CD14-positive monocyte (primary cell): ENCODE results near the gene MOB3A. TPM values are rescaled to one million over a fixed set of nuclear protein-coding genes. Genes with fewer than 3 reads are reported as not detected.

ENCODE experiments used
- DNase-seq, 3 donors: peaks; one replicate each; pipeline ENCODE4 v3.0.0-alpha.2; 2011 to 2022
- H2AFZ ChIP-seq: 2 replicates; pipeline ENCODE4 v1.6.0; 2012; ENCODE audit warnings: mild to moderate bottlenecking, low read depth, low read length, inconsistent platforms; ENCODE audit not compliant: insufficient read depth, poor library complexity, severe bottlenecking
- H3K27ac ChIP-seq, 2 donors: 1 replicate in 1 of 2; 2 replicates in 1 of 2; pipeline ENCODE4 v1.5.1; 2012 to 2013; ENCODE audit warnings: low read length in 2 of 2, control low read depth in 1 of 2, inconsistent platforms in 1 of 2, low read depth in 1 of 2, mild to moderate bottlenecking in 1 of 2
- H3K27me3 ChIP-seq, 2 donors: one replicate each; pipeline versions ENCODE4 v1.6.0 to v1.6.1; 2011 to 2013; ENCODE audit warnings: low read length in 2 of 2; ENCODE audit not compliant: control insufficient read depth in 2 of 2, insufficient read depth in 2 of 2
- H3K36me3 ChIP-seq, 2 donors: replicated peaks in 1 of 2; 1 replicate in 1 of 2; 2 replicates in 1 of 2; pipeline versions ENCODE4 v1.5.1 to v1.6.1; 2012 to 2013; ENCODE audit warnings: low read length in 2 of 2, control low read depth in 1 of 2, inconsistent platforms in 1 of 2, mild to moderate bottlenecking in 1 of 2; ENCODE audit not compliant: insufficient read depth in 2 of 2, control insufficient read depth in 1 of 2
- H3K4me1 ChIP-seq, 2 donors: 1 replicate in 1 of 2; 2 replicates in 1 of 2; pipeline versions ENCODE4 v1.5.1 to v1.6.1; 2012 to 2013; ENCODE audit warnings: low read length in 2 of 2, control low read depth in 1 of 2, inconsistent platforms in 1 of 2, mild to moderate bottlenecking in 1 of 2, moderate library complexity in 1 of 2; ENCODE audit not compliant: insufficient read depth in 2 of 2, control insufficient read depth in 1 of 2
- H3K4me2 ChIP-seq: replicated peaks from 2 replicates; pipeline ENCODE3; 2012; ENCODE audit warnings: low read length, moderate library complexity, mild to moderate bottlenecking; ENCODE audit not compliant: poor library complexity, severe bottlenecking; ENCODE audit errors: extremely low read depth
- H3K4me3 ChIP-seq, 3 experiments: fragments of 200-600 bp in 1 of 3; sonication (generic) in 1 of 3; replicated peaks in 1 of 3; 1 replicate in 2 of 3; 2 replicates in 1 of 3; pipeline ENCODE4 v1.5.1; 2011 to 2013; ENCODE audit warnings: low read length in 3 of 3, mild to moderate bottlenecking in 3 of 3, control low read depth in 2 of 3, low read depth in 2 of 3, inconsistent platforms in 1 of 3, moderate library complexity in 1 of 3
- H3K79me2 ChIP-seq: 2 replicates; pipeline ENCODE4 v1.6.0; 2012; ENCODE audit warnings: mild to moderate bottlenecking, control low read depth, inconsistent platforms, low read length, moderate library complexity; ENCODE audit not compliant: insufficient read depth
- H3K9ac ChIP-seq: 2 replicates; pipeline ENCODE4 v1.6.0; 2017; ENCODE audit warnings: low read length, mild to moderate bottlenecking; ENCODE audit not compliant: insufficient read depth, poor library complexity, severe bottlenecking
- H3K9me3 ChIP-seq, 2 donors: replicated peaks in 1 of 2; 1 replicate in 1 of 2; 2 replicates in 1 of 2; pipeline versions ENCODE4 v1.5.1 to v1.6.1; 2012 to 2013; ENCODE audit warnings: low read length in 2 of 2, control low read depth in 1 of 2; ENCODE audit not compliant: control insufficient read depth in 1 of 2, insufficient read depth in 1 of 2
- H4K20me1 ChIP-seq: 2 replicates; pipeline ENCODE4 v1.6.0; 2012; ENCODE audit warnings: mild to moderate bottlenecking, low read length, control low read depth, moderate library complexity; ENCODE audit not compliant: insufficient read depth
- H3K27ac Mint-ChIP-seq, 7 donors: one replicate each; pipeline ENCODE4 v1.8.0; 2020; ENCODE audit warnings: mild to moderate bottlenecking in 7 of 7, mixed read lengths in 7 of 7, moderate library complexity in 6 of 7, inconsistent platforms in 2 of 7
- H3K27me3 Mint-ChIP-seq, 3 donors: one replicate each; pipeline ENCODE4 v1.8.0; 2021 to 2022; ENCODE audit warnings: low read depth in 3 of 3, mild to moderate bottlenecking in 3 of 3, mixed read lengths in 3 of 3, moderate library complexity in 3 of 3, inconsistent platforms in 1 of 3
- H3K36me3 Mint-ChIP-seq, 2 donors: one replicate each; pipeline ENCODE4 v1.8.0; 2020; ENCODE audit warnings: mixed read lengths in 2 of 2, inconsistent platforms in 1 of 2, mild to moderate bottlenecking in 1 of 2
- H3K4me1 Mint-ChIP-seq: one replicate; pipeline ENCODE4 v1.8.0; 2020; ENCODE audit warnings: mild to moderate bottlenecking, mixed read lengths
- H3K4me3 Mint-ChIP-seq, 2 donors: one replicate each; pipeline ENCODE4 v1.8.0; 2020; ENCODE audit warnings: mild to moderate bottlenecking in 2 of 2, mixed read lengths in 2 of 2, moderate library complexity in 1 of 2
- H3K9me3 Mint-ChIP-seq, 7 donors: one replicate each; pipeline ENCODE4 v1.8.0; 2020 to 2022; ENCODE audit warnings: mixed read lengths in 7 of 7, mild to moderate bottlenecking in 6 of 7, moderate library complexity in 6 of 7, inconsistent platforms in 2 of 7
- WGBS: methylation state at CpG from one replicate; pipeline ENCODE4 v1.1.5; 2013; ENCODE audit warnings: missing lambda C conversion rate; ENCODE audit not compliant: insufficient coverage; 5-methylcytosine and 5-hydroxymethylcytosine counted together
- intact Hi-C, 2 donors: fragments of 100-400 bp; cut with micrococcal nuclease; formaldehyde crosslinking; loops; one replicate each; pipeline versions ENCODE4 v1.15.0 to v1.15.1; 2023
- polyA plus RNA-seq, 3 donors: library from polyadenylated mRNA; depleted of rRNA in 1 of 3; unstranded in 2 of 3; stranded (reverse) in 1 of 3; fragments of 300-500 nt in 2 of 3; fragments of >200 nt in 1 of 3; fragmentation: Illumina TruSeq in 2 of 3; gene quantifications; 1 replicate in 2 of 3; 2 replicates in 1 of 3; pipeline ENCODE4 v1.2.3, GENCODE V29; 2012 to 2021
- TF ChIP-seq, protein P1 (sequence below): fragments of 200-600 bp; IDR thresholded peaks from one replicate; pipeline ENCODE4 v1.8.0; 2022; ENCODE audit warnings: antibody characterized with exemption, mild to moderate bottlenecking

The MOB3A gene
- polyA plus RNA-seq, 3 donors, result 60.5 to 179 (median 96.3) TPM

DNA sequence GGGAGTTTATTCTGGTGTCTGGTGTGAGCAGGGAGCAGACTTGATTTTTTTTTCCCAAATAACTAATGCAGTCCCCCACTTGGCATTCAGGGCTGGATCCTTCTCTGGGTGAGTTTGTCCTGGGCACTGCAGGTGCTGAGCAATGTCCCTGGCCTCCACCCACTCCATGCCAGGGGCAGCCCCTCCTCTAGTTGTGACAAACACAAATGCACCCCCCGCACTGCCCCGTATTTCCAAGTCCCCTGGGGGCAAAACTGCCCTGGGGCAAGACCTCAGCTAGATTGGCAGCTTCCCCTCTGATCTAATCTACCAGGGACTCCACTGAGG lies 6.4 kb downstream of the MOB3A start:
- peak overlapping the region; percentile 76 to 94 for H3K4me3 Mint-ChIP-seq
- Histone ChIP-seq H3K9me3 (no peaks in the 10 kb centered on the region), H3K4me3 (peak overlapping the region; percentile 10 to 99 (median 35)), H3K9ac (peak overlapping the region; percentile 89), H3K36me3 (peaks cover 3 to 7% of the 10 kb centered on the region in 2 donors), H3K4me1 (peaks cover 87 to 91% of the 10 kb centered on the region in 2 donors), H3K27ac (peak overlapping the region; percentile 96 to 98), H3K79me2 (peaks cover 83% of the 10 kb centered on the region), H2AFZ (no peak overlapping the region), H3K4me2 (peak overlapping the region; percentile 97), H3K27me3 (no peaks in the 10 kb centered on the region), H4K20me1 (peaks cover 9% of the 10 kb centered on the region)
- TF ChIP-seq, protein P1, sequence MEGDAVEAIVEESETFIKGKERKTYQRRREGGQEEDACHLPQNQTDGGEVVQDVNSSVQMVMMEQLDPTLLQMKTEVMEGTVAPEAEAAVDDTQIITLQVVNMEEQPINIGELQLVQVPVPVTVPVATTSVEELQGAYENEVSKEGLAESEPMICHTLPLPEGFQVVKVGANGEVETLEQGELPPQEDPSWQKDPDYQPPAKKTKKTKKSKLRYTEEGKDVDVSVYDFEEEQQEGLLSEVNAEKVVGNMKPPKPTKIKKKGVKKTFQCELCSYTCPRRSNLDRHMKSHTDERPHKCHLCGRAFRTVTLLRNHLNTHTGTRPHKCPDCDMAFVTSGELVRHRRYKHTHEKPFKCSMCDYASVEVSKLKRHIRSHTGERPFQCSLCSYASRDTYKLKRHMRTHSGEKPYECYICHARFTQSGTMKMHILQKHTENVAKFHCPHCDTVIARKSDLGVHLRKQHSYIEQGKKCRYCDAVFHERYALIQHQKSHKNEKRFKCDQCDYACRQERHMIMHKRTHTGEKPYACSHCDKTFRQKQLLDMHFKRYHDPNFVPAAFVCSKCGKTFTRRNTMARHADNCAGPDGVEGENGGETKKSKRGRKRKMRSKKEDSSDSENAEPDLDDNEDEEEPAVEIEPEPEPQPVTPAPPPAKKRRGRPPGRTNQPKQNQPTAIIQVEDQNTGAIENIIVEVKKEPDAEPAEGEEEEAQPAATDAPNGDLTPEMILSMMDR, result no peak
- no peak for DNase-seq
- peaks cover 0 to 3% (median 0%) of the 10 kb centered on the region in 3 donors for H3K27me3 Mint-ChIP-seq
- peaks cover 28 to 40% of the 10 kb centered on the region in 2 donors for H3K36me3 Mint-ChIP-seq
- 18% methylated on average over 2 of the region's 2 CpGs for WGBS
- H3K4me1 Mint-ChIP-seq, result peaks cover 85% of the 10 kb centered on the region
- H3K9me3 Mint-ChIP-seq, result no peaks in the 10 kb centered on the region
- intact Hi-C loops, result loop anchor here (2.0 to 5.0 kb wide), 4 partner anchors 15 to 528 kb away; no protein-coding TSS in a partner anchor
- peak overlapping the region; percentile 100 for H3K27ac Mint-ChIP-seq

DNA sequence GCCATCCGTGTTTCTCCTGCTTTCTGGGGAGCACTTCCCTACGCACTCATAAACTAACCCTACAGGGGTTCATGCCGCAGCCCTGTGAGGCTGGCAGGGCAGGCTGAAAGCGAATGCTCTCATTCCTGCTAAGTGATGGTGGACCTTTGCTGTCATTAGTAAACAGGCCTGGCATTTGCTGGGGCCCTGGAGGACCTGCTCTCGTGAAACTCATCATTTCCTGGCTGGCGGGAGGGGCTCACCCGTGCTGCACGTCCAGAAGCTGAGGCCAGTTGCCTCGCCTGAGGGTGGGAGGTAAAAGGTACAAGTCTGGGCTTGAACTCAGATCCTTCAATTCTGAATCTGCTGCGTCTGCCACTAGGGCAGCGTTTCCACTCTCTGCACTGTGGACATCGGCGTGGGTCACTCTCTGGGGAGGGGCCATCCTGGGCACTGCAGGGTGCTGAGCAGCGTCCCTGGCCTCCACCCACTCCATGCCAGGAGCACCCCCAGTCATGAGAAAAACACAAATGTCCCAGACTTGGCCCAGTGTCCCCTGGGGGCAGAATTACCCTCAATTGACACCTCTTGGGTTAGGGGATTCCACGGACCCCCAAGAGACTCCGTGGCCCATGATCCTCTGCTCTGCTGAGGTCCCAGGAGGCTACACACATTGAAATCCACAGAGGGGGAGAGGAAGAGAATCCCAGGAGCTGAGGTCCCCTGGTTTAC lies 7.0 kb downstream of the MOB3A start:
- H3K9me3 Mint-ChIP-seq, result no peaks in the 10 kb centered on the region
- Histone ChIP-seq H3K9me3 (no peaks in the 10 kb centered on the region), H3K4me1 (peaks cover 87 to 91% of the 10 kb centered on the region in 2 donors), H3K79me2 (peaks cover 83% of the 10 kb centered on the region), H4K20me1 (peaks cover 12% of the 10 kb centered on the region), H3K27me3 (no peaks in the 10 kb centered on the region), H3K9ac (peak overlapping the region; percentile 89), H2AFZ (no peak overlapping the region), H3K36me3 (peaks cover 3 to 7% of the 10 kb centered on the region in 2 donors), H3K4me3 (peak overlapping the region in 2 of 3 experiments; percentile 35 to 99), H3K4me2 (peak overlapping the region; percentile 97), H3K27ac (peak overlapping the region; percentile 96 to 98)
- H3K27me3 Mint-ChIP-seq, result peaks cover 0 to 3% (median 0%) of the 10 kb centered on the region in 3 donors
- H3K27ac Mint-ChIP-seq, result peak overlapping the region; percentile 100
- H3K4me3 Mint-ChIP-seq, result peak overlapping the region; percentile 76 to 94
- peak; percentile 46 to 59 (median 48) for DNase-seq
- 44% methylated on average over 10 of the region's 16 CpGs for WGBS
- peaks cover 79% of the 10 kb centered on the region for H3K4me1 Mint-ChIP-seq
- peaks cover 24 to 42% of the 10 kb centered on the region in 2 donors for H3K36me3 Mint-ChIP-seq
- intact Hi-C loops, result loop anchor here in 1 of 2 donors (2.0 kb wide), 1 partner anchor 14 kb away; no protein-coding TSS in a partner anchor
- TF ChIP-seq, protein P1, result no peak
